ENCODE measurements around the gene IGFBP3.

The IGFBP3 gene

GRCh38 chr7:45923818-45924217 is 2.7 kb upstream of the IGFBP3 start:
- H3K27ac ChIP-seq = no peak overlapping the region
- H3K4me3 ChIP-seq = no peak overlapping the region

- H3K27ac ChIP-seq = peak overlapping the region in 1 of 21 experiments; percentile 49
- no peak overlapping the region for H3K4me3 ChIP-seq
Measured at GRCh38 chr7:45923290-45923689, 2.2 kb upstream of the IGFBP3 start.

- Histone ChIP-seq H3K27ac (peak overlapping the region in 2 of 21 experiments; percentile 5 to 49), H3K4me3 (peak overlapping the region in 1 of 7 experiments; percentile 51)
Measured at GRCh38 chr7:45922810-45923209, 1.7 kb upstream of the IGFBP3 start.

GRCh38 chr7:45921699-45922519 is 837 bp upstream of the IGFBP3 start:
- Histone ChIP-seq H3K4me3 (peak overlapping the region in 3 of 7 experiments; percentile 34 to 51 (median 46)), H3K27ac (peak overlapping the region in 6 of 21 experiments; percentile 2 to 56 (median 20))

GRCh38 chr7:45921381-45921698 is 268 bp upstream of the IGFBP3 start:
- Histone ChIP-seq H3K4me3 (peak overlapping the region; percentile 19 to 51 (median 35)), H3K27ac (peak overlapping the region in 4 of 21 experiments; percentile 13 to 56 (median 32))

GRCh38 chr7:45919993-45920459 is 1.0 kb downstream of the IGFBP3 start:
- peak overlapping the region in 4 of 21 experiments; percentile 0 to 28 (median 13) for H3K27ac ChIP-seq
- H3K4me3 ChIP-seq = peak overlapping the region in 6 of 7 experiments; percentile 19 to 51 (median 36)

GRCh38 chr7:45919231-45919784 is 1.8 kb downstream of the IGFBP3 start:
- Histone ChIP-seq H3K27ac (no peak overlapping the region), H3K4me3 (peak overlapping the region in 3 of 7 experiments; percentile 11 to 51 (median 46))

- peak overlapping the region in 1 of 7 experiments; percentile 9 for H3K4me3 ChIP-seq
Measured at GRCh38 chr7:45918556-45918955, 2.5 kb downstream of the IGFBP3 start.

GRCh38 chr7:45917658-45918057 is 3.4 kb downstream of the IGFBP3 start:
- Histone ChIP-seq H3K4me3 (no peak overlapping the region), H3K27ac (no peak overlapping the region)

More at GRCh38 chr7:45918556-45918955, 2.5 kb downstream of the IGFBP3 start:
- no peak overlapping the region for H3K27ac ChIP-seq

- Histone ChIP-seq H3K4me3 (no peak overlapping the region), H3K27ac (no peak overlapping the region)
Measured at GRCh38 chr7:45917064-45917463, 4.0 kb downstream of the IGFBP3 start.

GRCh38 chr7:45915606-45916005 is 5.5 kb downstream of the IGFBP3 start:
- H3K27ac ChIP-seq = no peak overlapping the region
- no peak overlapping the region for H3K4me3 ChIP-seq

GRCh38 chr7:45914911-45915310 is 6.2 kb downstream of the IGFBP3 start:
- no peak overlapping the region for H3K4me3 ChIP-seq
- H3K27ac ChIP-seq = no peak overlapping the region

- Histone ChIP-seq H3K27ac (no peak overlapping the region), H3K4me3 (no peak overlapping the region)
Measured at GRCh38 chr7:45912972-45913371, 8.1 kb downstream of the IGFBP3 start.

- Histone ChIP-seq H3K27ac (no peak overlapping the region), H3K4me3 (no peak overlapping the region)
Measured at GRCh38 chr7:45911311-45911710, 9.8 kb downstream of the IGFBP3 start.

- Histone ChIP-seq H3K27ac (no peak overlapping the region), H3K4me3 (no peak overlapping the region)
Measured at GRCh38 chr7:45910855-45911254, 10.2 kb downstream of the IGFBP3 start.

- Histone ChIP-seq H3K27ac (no peak overlapping the region), H3K4me3 (no peak overlapping the region)
Measured at GRCh38 chr7:45909561-45909960, 11.5 kb downstream of the IGFBP3 start.

GRCh38 chr7:45902820-45903219 is 18.3 kb downstream of the IGFBP3 start:
- no peak overlapping the region for H3K4me3 ChIP-seq

GRCh38 chr7:45901566-45901965 is 19.5 kb downstream of the IGFBP3 start:
- Histone ChIP-seq H3K4me3 (no peak overlapping the region), H3K27ac (no peak overlapping the region)

More at GRCh38 chr7:45902820-45903219, 18.3 kb downstream of the IGFBP3 start:
- H3K27ac ChIP-seq = no peak overlapping the region

- no peak overlapping the region for H3K4me3 ChIP-seq
- H3K27ac ChIP-seq = no peak overlapping the region
Measured at GRCh38 chr7:45898222-45898621, 22.9 kb downstream of the IGFBP3 start.

GRCh38 chr7:45897042-45897690 is 23.9 kb downstream of the IGFBP3 start:
- Histone ChIP-seq H3K27ac (no peak overlapping the region), H3K4me3 (no peak overlapping the region)

GRCh38 chr7:45894665-45895062 is 26.4 kb downstream of the IGFBP3 start:
- Histone ChIP-seq H3K27ac (no peak overlapping the region), H3K4me3 (no peak overlapping the region)
